Sigmoid colon (tissue), 7 donors: ENCODE measurements around the gene TMEM259. TPM values are rescaled to one million over a fixed set of nuclear protein-coding genes. Genes with fewer than 3 reads are reported as not detected.
A peak's percentile ranks its signal among the peaks of the same experiment; 100 is the strongest.

ENCODE experiments used
- DNase-seq: peaks from one replicate; pipeline ENCODE4 v3.0.0-alpha.2; 2019
- H3K27ac ChIP-seq, 4 donors: fragments of 200-600 bp; sonication (generic); one replicate each; pipeline ENCODE4 v1.5.1; 2016 to 2019; ENCODE audit warnings: mild to moderate bottlenecking in 1 of 4
- H3K27me3 ChIP-seq, 3 donors: fragments of 200-600 bp; sonication (generic); one replicate each; pipeline ENCODE4 v1.5.1; 2019; ENCODE audit warnings: mild to moderate bottlenecking in 1 of 3
- H3K36me3 ChIP-seq, 4 donors: fragments of 200-600 bp; sonication (generic); one replicate each; pipeline ENCODE4 v1.5.1; 2016 to 2019
- H3K4me1 ChIP-seq, 4 donors: fragments of 200-600 bp; sonication (generic); one replicate each; pipeline ENCODE4 v1.5.1; 2017 to 2019
- H3K4me3 ChIP-seq, 4 donors: fragments of 200-600 bp; sonication (generic); one replicate each; pipeline ENCODE4 v1.5.1; 2017 to 2019; ENCODE audit warnings: mild to moderate bottlenecking in 2 of 4, moderate library complexity in 1 of 4
- H3K9me3 ChIP-seq, 4 donors: fragments of 200-600 bp in 3 of 4; sonication (generic) in 3 of 4; one replicate each; pipeline versions ENCODE4 v1.5.1 to v1.6.1; 2013 to 2019
- CTCF ChIP-seq, 4 experiments: fragments of 450-650 bp in 3 of 4; fragments of 200-600 bp in 1 of 4; IDR thresholded peaks; one replicate each; pipeline ENCODE4 v1.5.1; 2016 to 2019; ENCODE audit warnings: antibody characterized with exemption in 4 of 4, mild to moderate bottlenecking in 3 of 4, moderate library complexity in 2 of 4
- EP300 ChIP-seq, 4 donors: sonication (generic); formaldehyde crosslinking; IDR thresholded peaks; one replicate each; pipeline ENCODE4 v1.6.1; 2017; ENCODE audit warnings: antibody characterized with exemption in 4 of 4
- POLR2A ChIP-seq, 2 donors: fragments of 450-650 bp; IDR thresholded peaks; one replicate each; pipeline ENCODE4 v1.6.1; 2016; ENCODE audit warnings: antibody characterized with exemption in 2 of 2, mild to moderate bottlenecking in 2 of 2, moderate library complexity in 2 of 2
- POLR2AphosphoS5 ChIP-seq, 4 donors: sonication (generic); formaldehyde crosslinking; IDR thresholded peaks; one replicate each; pipeline ENCODE4 v1.6.1; 2017; ENCODE audit warnings: antibody characterized with exemption in 4 of 4
- WGBS, 2 donors: extraction: QIAGEN DNeasy Blood & Tissue Kit; methylation state at CpG; one replicate each; pipeline ENCODE4 v1.1.7; 2013; 5-methylcytosine and 5-hydroxymethylcytosine counted together
- intact Hi-C: fragments of 100-400 bp; cut with DNase I; formaldehyde crosslinking; loops from one replicate; pipeline ENCODE4 v1.15.1; 2023
- polyA plus RNA-seq, 3 donors: library from polyadenylated mRNA; stranded (reverse); fragments of 200-250 nt; gene quantifications; one replicate each; pipeline ENCODE4 v1.2.3, GENCODE V29; 2013
- total RNA-seq, 4 donors: library from RNA; depleted of rRNA; stranded (reverse); fragments of >200 nt; gene quantifications; one replicate each; pipeline ENCODE4 v1.1.0, GENCODE V29; 2016
- donor health status: healthy with polysubstance abuse.
- donor health status: Bipolar disorder and iron deficiency.
- donor health status: healthy.

TMEM259 gene
- total and polyA plus RNA-seq, 7 donors, result 19.2 to 232 (median 94.5) TPM

GRCh38 chr19:1042689-1043511, 22.0 kb upstream of the TMEM259 start:
- H3K27me3 ChIP-seq, result peaks cover 0 to 20% (median 10%) of the 10 kb centered on the region in 3 donors
- intact Hi-C loops, result no loop called here
- no peaks in the 10 kb centered on the region for H3K9me3 ChIP-seq
- TF ChIP-seq CTCF (IDR thresholded peaks at IDR 0.05), result no peak
- H3K4me3 ChIP-seq, result no peak overlapping the region
- H3K4me1 ChIP-seq, result peaks cover 0 to 35% (median 31%) of the 10 kb centered on the region in 4 donors
- WGBS, 2 donors, result 16 to 71% methylated on average over 23 of the region's 23 CpGs
- H3K36me3 ChIP-seq, result peaks cover 0 to 4% (median under 1%) of the 10 kb centered on the region in 4 donors
- no peak for DNase-seq
- no peak overlapping the region for H3K27ac ChIP-seq

GRCh38 chr19:1041835-1042685, 21.1 kb upstream of the TMEM259 start:
- TF ChIP-seq CTCF (IDR thresholded peaks at IDR 0.05), result no peak
- no peak for TF ChIP-seq POLR2AphosphoS5 (IDR thresholded peaks at IDR 0.05)
- peak in 1 of 2 donors; percentile 21 for TF ChIP-seq POLR2A (IDR thresholded peaks at IDR 0.05)
- H3K27ac ChIP-seq, result no peak overlapping the region
- DNase-seq, result no peak
- H3K27me3 ChIP-seq, result peaks cover 0 to 20% (median 10%) of the 10 kb centered on the region in 3 donors
- H3K36me3 ChIP-seq, result peaks cover 0 to 13% (median 4%) of the 10 kb centered on the region in 4 donors
- H3K9me3 ChIP-seq, result no peaks in the 10 kb centered on the region
- H3K4me1 ChIP-seq, result peaks cover 0 to 35% (median 31%) of the 10 kb centered on the region in 4 donors
- H3K4me3 ChIP-seq, result no peak overlapping the region
- 11 to 70% methylated on average over 43 of the region's 43 CpGs for WGBS, 2 donors
- intact Hi-C loops, result no loop called here

DNA sequence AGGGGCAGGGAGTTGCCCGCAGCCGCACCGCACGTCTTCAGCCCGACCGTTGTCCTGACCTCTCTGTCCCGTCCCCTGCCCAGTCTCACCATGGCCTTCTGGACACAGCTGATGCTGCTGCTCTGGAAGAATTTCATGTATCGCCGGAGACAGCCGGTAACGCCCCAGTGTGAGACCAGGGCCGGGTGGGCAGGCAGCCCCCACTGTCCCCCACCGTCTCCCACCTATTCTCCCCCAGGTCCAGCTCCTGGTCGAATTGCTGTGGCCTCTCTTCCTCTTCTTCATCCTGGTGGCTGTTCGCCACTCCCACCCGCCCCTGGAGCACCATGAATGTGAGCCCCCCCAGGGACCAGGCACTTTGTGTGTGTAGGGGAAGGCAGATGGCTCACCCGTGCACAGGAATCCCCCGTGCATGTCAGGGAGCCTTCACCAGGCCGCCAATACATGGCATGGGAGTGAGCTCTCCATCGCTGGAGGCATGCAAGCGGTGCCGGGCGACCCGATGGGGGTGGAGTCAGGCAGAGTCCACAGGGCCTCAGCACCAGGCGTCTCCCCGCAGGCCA, 20.4 kb upstream of the TMEM259 start:
- 8 to 39% methylated on average over 26 of the region's 26 CpGs for WGBS, 2 donors
- H3K4me1 ChIP-seq, result peaks cover 0 to 35% (median 31%) of the 10 kb centered on the region in 4 donors

More for the DNA sequence above, 20.4 kb upstream of the TMEM259 start:
- no peak for DNase-seq
- Histone ChIP-seq H3K27me3 (peaks cover 0 to 20% (median 10%) of the 10 kb centered on the region in 3 donors), H3K36me3 (peaks cover 0 to 20% (median 4%) of the 10 kb centered on the region in 4 donors), H3K9me3 (no peaks in the 10 kb centered on the region), H3K27ac (no peak overlapping the region), H3K4me3 (peak overlapping the region in 3 of 4 donors; percentile 41 to 57 (median 52))
- intact Hi-C loops, result no loop called here
- TF ChIP-seq POLR2AphosphoS5 (IDR thresholded peaks at IDR 0.05) (no peak), CTCF (IDR thresholded peaks at IDR 0.05) (no peak), EP300 (IDR thresholded peaks at IDR 0.05) (no peak)
